Measurements from ENCODE around the gene CHURC1. TPM values are rescaled to one million over a fixed set of nuclear protein-coding genes. Genes with fewer than 3 reads are reported as not detected.

CHURC1 gene
- total and polyA plus RNA-seq, 2 of the 4 experiments (the other 2 are of a cell fraction), result 38.0 to 69.5 TPM

DNA sequence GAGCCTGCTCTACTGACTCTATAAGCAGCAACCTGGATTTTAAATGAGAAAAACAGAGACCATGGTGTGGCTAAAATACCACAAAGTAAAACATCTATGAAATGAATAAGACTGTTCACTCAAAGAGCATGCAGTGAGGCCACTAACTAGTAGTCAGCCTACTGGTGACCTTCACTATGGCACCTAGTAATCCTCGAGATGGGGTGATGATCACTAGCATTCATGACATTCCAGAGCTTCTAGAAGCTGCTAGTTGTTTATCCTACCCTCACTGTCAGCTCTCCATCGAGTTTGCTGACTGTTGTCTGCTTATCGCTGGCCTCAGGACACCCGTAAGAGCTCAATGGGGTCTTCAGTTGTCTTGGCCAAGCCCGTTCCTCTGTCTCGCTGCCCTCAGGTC is 48.3 kb upstream of the CHURC1 start:
- Histone ChIP-seq H3K56ac (ENCODE audit: extremely low read depth, insufficient read depth, low read length) (no peak overlapping the region), H4K91ac (ENCODE audit: insufficient read depth, low read depth, low read length) (no peak overlapping the region), H4K5ac (ENCODE audit: low read depth, low read length) (no peak overlapping the region), H4K8ac (ENCODE audit: low read depth in 2 of 2, low read length in 2 of 2) (no peak overlapping the region), H2AFZ (replicated peaks; ENCODE audit: low read length, poor library complexity) (no peak overlapping the region), H3K27ac (ENCODE audit: insufficient read depth, low read length) (no peak overlapping the region), H3K36me3 (ENCODE audit: control insufficient read depth, insufficient read depth, low read length) (no peaks in the 10 kb centered on the region), H3K4me1 (ENCODE audit: control insufficient read depth, insufficient read depth, low read length) (no peaks in the 10 kb centered on the region), H2AK5ac (ENCODE audit: low read depth, low read length) (no peak overlapping the region), H3K4me2 (ENCODE audit: low read depth, low read length) (no peak overlapping the region), H2BK5ac (ENCODE audit: low read depth, low read length, poor library complexity, severe bottlenecking) (no peak overlapping the region), H3K79me1 (ENCODE audit: low read depth in 1 of 2, low read length in 2 of 2) (no peaks in the 10 kb centered on the region), H3K9ac (ENCODE audit: low read depth, low read length) (no peak overlapping the region), H2BK120ac (ENCODE audit: low read depth, low read length) (no peak overlapping the region), H3K23ac (ENCODE audit: low read depth, low read length) (no peak overlapping the region), H3K9me3 (ENCODE audit: control insufficient read depth, insufficient read depth, low read length) (no peaks in the 10 kb centered on the region), H3K18ac (ENCODE audit: low read depth, low read length) (no peak overlapping the region), H4K20me1 (ENCODE audit: insufficient read depth, low read length) (no peaks in the 10 kb centered on the region), H3K14ac (replicated peaks; ENCODE audit: low read depth, low read length) (no peak overlapping the region), H2BK20ac (ENCODE audit: low read depth, low read length) (no peak overlapping the region), H3K9me1 (ENCODE audit: insufficient read depth, low read length) (no peaks in the 10 kb centered on the region), H3K27me3 (ENCODE audit: control insufficient read depth, insufficient read depth, low read length) (peaks cover 67% of the 10 kb centered on the region), H3K4me3 (ENCODE audit: insufficient read depth, low read depth, low read length) (no peak overlapping the region), H3K4ac (ENCODE audit: low read depth, low read length) (no peak overlapping the region), H2BK15ac (ENCODE audit: low read depth, low read length) (no peak overlapping the region), H2AK9ac (replicated peaks; ENCODE audit: low read depth, low read length, poor library complexity) (no peak overlapping the region)
- dilution Hi-C loops (cut with HindIII; ENCODE audit: low sequenced_read_pairs, unreplicated experiment), result no loop called here
- no TSS peak for BruUV-seq (replicated peaks)
- 54% methylated on average over 5 of the region's 6 CpGs; no CpG with 5 or more reads in 1 of the 2 experiments for WGBS, 2 experiments (ENCODE audit: extremely low coverage in 2 of 2, insufficient read length in 1 of 2)
- in situ Hi-C loops (cut with MboI; ENCODE audit: low sequenced_read_pairs), result no loop called here
- TF ChIP-seq CEBPB (IDR thresholded peaks at IDR 0.05; ENCODE audit: low read depth, low read length), result no peak
- no peak for TF ChIP-seq NFE2L2 (IDR thresholded peaks at IDR 0.05; ENCODE audit: low read depth, low read length)
- TF ChIP-seq, protein P1, sequence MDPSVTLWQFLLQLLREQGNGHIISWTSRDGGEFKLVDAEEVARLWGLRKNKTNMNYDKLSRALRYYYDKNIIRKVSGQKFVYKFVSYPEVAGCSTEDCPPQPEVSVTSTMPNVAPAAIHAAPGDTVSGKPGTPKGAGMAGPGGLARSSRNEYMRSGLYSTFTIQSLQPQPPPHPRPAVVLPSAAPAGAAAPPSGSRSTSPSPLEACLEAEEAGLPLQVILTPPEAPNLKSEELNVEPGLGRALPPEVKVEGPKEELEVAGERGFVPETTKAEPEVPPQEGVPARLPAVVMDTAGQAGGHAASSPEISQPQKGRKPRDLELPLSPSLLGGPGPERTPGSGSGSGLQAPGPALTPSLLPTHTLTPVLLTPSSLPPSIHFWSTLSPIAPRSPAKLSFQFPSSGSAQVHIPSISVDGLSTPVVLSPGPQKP (IDR thresholded peaks at IDR 0.05; ENCODE audit: borderline replicate concordance, low read depth, low read length), result no peak
- TF ChIP-seq MAZ (IDR thresholded peaks at IDR 0.05; ENCODE audit: borderline replicate concordance, low read depth, low read length), result no peak
- no peak for TF ChIP-seq RAD21 (IDR thresholded peaks at IDR 0.05; ENCODE audit: low read length)
- no peak for TF ChIP-seq RCOR1 (IDR thresholded peaks at IDR 0.05; ENCODE audit: insufficient replicate concordance, low read length)
- TF ChIP-seq MAFK (IDR thresholded peaks at IDR 0.05; ENCODE audit: low read depth, low read length), result no peak
- TF ChIP-seq, protein P2, sequence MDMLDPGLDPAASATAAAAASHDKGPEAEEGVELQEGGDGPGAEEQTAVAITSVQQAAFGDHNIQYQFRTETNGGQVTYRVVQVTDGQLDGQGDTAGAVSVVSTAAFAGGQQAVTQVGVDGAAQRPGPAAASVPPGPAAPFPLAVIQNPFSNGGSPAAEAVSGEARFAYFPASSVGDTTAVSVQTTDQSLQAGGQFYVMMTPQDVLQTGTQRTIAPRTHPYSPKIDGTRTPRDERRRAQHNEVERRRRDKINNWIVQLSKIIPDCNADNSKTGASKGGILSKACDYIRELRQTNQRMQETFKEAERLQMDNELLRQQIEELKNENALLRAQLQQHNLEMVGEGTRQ (IDR thresholded peaks at IDR 0.05; ENCODE audit: low read depth, low read length), result no peak
- TF ChIP-seq, protein P3, sequence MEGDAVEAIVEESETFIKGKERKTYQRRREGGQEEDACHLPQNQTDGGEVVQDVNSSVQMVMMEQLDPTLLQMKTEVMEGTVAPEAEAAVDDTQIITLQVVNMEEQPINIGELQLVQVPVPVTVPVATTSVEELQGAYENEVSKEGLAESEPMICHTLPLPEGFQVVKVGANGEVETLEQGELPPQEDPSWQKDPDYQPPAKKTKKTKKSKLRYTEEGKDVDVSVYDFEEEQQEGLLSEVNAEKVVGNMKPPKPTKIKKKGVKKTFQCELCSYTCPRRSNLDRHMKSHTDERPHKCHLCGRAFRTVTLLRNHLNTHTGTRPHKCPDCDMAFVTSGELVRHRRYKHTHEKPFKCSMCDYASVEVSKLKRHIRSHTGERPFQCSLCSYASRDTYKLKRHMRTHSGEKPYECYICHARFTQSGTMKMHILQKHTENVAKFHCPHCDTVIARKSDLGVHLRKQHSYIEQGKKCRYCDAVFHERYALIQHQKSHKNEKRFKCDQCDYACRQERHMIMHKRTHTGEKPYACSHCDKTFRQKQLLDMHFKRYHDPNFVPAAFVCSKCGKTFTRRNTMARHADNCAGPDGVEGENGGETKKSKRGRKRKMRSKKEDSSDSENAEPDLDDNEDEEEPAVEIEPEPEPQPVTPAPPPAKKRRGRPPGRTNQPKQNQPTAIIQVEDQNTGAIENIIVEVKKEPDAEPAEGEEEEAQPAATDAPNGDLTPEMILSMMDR (conservative IDR thresholded peaks at IDR 0.05; ENCODE audit: low read depth, low read length), result no peak
- no peak for TF ChIP-seq POLR2A (IDR thresholded peaks at IDR 0.05; ENCODE audit: low read depth, low read length)
- no peak for TF ChIP-seq BHLHE40 (IDR thresholded peaks at IDR 0.05; ENCODE audit: low read depth, low read length)
- no peak for TF ChIP-seq CHD1 (IDR thresholded peaks at IDR 0.05; ENCODE audit: low read depth, low read length)
- no peak for TF ChIP-seq SMC3 (IDR thresholded peaks at IDR 0.05; ENCODE audit: low read depth, low read length)
- TF ChIP-seq FOS (IDR thresholded peaks at IDR 0.05; ENCODE audit: low read depth, low read length), result no peak
- no peak for TF ChIP-seq RFX5 (IDR thresholded peaks at IDR 0.05; ENCODE audit: low read depth, low read length)
- TF ChIP-seq MXI1 (IDR thresholded peaks at IDR 0.05; ENCODE audit: borderline replicate concordance, low read depth, low read length), result no peak
- ChIA-PET POLR2A (ENCODE audit: unreplicated experiment) (no interaction called here), CTCF (interaction anchor here (0.7 kb wide), 1 partner anchor 45 kb away, joined by 3 read pairs; no protein-coding TSS in a partner anchor)
- no peak for ATAC-seq (ENCODE audit: low read depth)
- DNase-seq, result no peak
- intact Hi-C loops (cut with micrococcal nuclease), result no loop called here
